ENCODE data around the gene MISP.

- TF ChIP-seq CREM (CRISPR knock-in tag; IDR thresholded peaks at IDR 0.05): no peak
- no peak for TF ChIP-seq MAX (CRISPR knock-in tag; IDR thresholded peaks at IDR 0.05)
- TF ChIP-seq NFATC4 (CRISPR knock-in tag; IDR thresholded peaks at IDR 0.05): no peak
- no peak for TF ChIP-seq SP1 (CRISPR knock-in tag; conservative IDR thresholded peaks at IDR 0.05)
- TF ChIP-seq ATF1 (CRISPR knock-in tag; IDR thresholded peaks at IDR 0.05): no peak
- TF ChIP-seq ATF3 (CRISPR knock-in tag; conservative IDR thresholded peaks at IDR 0.05): no peak
- TF ChIP-seq ZNF232 (CRISPR knock-in tag; IDR thresholded peaks at IDR 0.05): no peak
Observed at GRCh38 chr19:805166-805551, 54.2 kb downstream of the MISP start.
